NCI-H82 treated with DMSO at 0.1 percent for 48 hours (cell line): ENCODE measurements around the gene KIF1A.

Experiments
- DNase-seq: peaks from one replicate; lab custom pipeline; 2025; ENCODE audit not compliant: unreplicated experiment; lab: John Stamatoyannopoulos, UW

The KIF1A gene

DNA sequence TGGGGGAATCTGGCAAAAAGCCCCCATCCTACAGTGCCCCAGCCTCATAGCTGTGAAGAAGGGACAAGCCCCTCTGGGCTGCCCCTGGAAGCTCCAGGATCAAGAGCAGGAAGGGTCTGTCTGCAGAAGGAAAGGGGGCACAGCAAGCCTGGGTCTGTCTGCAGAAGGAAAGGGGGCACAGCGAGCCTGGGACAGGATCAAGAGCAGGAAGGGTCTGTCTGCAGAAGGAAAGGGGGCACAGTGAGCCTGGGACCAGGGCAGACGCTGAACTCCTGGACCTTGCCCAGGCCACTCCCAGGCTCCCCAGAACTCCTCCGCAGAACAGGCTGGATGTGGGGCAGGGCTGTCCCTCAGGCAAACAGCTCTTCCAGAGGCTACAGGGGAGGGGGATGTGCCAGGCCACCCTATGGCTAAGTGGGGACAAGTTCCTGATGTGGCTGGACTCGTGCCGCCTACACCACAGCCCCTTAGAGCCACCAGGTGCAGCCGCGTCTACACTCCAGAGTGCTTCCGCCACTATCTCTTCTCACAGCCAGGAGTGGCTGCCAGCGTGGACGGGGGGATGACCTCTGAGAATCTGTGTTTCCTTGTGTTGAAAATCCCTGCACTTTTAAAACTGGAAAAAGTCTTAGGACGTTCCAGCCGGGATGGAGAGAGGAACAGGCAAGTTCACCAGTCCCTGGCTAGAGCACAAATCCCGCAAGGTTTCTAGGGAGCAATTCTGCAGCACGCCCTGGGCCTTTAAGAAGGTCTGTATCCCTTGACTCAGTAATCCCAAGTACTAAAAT is 20.8 kb downstream of the KIF1A start:
- DNase-seq: no peak

DNA sequence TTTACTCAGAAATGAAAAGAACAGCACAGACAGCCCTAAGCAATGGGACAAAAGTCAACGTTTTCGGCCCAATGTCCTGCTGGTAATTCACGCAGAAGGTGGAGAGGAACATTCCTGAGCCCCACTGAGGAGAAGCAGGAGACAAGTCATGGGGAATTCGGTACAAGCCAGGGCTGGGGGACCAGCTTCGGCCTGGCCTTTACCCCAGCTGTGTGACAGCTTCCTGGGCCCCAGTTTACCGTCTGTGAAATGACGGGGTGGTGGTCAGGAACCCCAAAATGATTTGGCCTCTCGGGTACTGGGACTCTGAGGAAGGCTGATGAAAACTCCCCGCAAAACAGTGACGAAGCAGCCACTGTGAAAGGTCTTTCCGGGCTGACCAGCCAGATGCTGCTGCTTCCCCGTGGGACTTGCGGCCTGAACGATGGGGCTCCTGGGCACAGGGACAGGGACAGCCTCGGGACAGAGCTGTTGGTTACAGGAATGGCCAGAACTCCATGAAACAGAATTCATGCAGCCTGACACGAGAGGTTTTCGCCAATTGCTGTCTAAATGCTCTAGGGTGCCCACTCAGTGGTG is 21.6 kb downstream of the KIF1A start:
- DNase-seq: no peak

DNA sequence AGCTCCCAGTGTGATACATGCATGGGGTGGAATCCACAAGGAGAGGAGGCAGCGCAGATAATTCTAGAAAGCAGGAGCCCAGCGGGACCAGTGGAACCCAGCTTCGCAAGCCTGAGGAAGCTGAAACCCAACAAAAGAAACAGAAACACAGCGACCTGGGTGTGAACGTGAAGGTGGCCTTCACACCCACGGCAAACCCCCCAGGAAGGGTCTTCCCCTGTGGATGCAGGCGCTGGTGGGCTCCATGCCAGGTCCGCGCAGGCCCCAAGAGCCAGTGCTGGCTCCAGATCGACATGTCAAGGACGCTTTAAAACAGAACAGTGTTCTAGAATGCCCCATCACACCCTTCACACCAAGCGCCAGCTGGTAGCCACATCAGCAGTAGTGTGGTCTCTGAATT is 22.1 kb downstream of the KIF1A start:
- no peak for DNase-seq

DNA sequence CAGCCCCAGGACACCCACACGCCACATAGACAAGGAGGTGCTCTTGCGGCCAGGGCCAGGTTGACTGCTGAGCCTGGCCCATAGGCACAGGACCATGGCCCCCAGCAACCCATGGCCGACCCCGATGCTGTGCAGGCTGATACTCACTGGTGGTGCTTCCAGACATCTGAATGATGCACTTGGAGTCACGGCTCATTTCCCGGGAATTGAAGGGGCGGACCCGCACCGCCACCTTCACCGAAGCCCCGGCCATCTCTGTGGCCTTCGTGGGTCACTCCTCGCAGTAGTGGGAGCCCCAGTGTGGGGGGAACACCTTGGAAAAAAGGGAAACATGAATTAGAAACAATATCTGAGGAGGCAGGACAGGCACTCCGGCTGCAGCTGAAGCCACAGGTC is 22.5 kb downstream of the KIF1A start:
- no peak for DNase-seq

DNA sequence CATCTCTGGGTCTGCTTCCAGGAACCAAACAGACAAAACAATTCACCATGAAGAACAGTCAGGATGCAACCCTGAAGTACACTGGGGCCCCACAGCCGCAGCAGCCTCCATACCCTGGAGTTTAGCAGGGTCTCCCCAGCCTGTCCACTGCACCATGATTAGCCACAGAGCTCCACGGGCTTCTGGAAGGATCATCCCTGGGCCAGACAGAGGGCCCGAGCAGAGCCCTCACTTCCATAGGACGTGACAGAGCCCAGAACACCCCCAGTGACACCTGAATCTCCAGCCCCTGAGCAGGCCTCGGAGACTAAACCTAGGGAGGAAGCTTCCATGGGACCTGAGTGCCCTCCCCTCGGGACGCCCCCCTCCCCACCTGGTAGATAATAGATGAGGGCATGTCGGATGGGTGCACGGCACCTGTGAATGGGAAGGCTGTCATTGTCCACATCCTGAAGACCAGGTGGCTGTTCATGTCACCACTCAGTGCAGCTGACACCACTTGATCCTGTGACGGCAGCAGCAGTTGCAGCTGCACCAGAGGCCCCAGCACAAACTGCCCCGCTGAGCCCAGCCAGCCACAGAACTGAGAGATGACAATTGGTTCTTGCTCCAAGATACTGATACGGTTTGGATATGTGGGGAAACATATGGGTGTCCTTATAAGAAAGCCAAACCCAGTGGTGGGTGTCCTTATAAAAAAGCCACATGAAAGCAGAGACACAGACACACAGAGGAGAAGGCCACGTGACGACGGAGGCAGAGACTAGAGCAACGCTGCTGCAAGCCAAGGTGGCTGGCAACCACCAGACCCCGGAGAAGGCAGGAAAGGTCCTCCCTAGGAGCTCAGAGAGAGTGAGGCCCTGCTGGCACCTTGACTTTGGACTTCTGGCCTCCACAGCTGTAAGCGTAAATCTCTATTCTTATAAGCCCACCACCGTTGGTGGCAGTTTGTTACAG is 23.2 kb downstream of the KIF1A start:
- DNase-seq: no peak

DNA sequence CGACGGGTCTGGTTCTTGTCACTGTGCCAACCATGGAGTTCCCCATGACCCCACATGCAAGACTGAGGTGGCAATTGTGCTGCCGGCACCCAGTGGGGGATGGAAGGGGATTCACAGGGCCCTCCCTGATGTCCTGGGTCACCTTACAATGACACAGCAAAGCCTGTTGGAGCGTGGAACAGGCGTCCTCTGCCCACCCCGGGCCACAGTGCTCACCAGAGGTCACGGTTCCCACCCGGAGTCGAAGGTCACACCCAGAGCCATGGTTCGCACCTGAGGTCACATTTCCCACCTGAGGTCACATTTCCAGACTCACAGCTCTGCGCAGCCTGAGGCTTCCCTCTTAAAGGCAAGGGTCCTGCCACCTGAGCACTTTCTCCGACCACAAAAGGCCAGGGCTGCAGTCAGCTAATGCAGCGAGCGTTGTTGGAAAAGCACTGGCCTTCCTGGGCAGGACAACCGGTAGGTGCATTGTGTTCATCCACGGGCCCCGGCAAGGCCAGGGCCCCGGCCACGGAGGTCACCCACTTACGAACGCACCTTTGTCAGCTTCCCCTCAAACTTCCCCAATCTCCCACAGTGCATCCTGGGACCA is 24.0 kb downstream of the KIF1A start:
- no peak for DNase-seq

DNA sequence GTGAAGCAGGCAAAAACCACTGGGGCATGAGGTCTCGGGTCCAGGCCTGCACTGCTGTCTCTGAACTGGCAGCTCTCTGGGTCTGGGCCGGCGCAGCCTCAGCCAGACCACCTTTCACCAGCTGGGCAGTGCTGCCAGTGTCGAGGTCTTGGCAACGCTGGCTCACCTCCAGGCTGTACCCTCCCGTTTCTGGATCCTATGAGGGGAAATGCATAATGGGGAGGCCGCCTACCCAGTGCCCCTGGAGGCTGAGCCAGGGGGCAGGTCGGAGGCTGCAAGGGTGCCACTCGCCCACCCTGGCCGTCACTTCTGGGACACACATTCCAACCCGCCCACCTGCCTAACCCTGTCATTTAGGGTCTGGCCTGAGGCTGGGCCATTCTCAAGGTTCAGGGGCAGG is 24.6 kb downstream of the KIF1A start:
- no peak for DNase-seq

DNA sequence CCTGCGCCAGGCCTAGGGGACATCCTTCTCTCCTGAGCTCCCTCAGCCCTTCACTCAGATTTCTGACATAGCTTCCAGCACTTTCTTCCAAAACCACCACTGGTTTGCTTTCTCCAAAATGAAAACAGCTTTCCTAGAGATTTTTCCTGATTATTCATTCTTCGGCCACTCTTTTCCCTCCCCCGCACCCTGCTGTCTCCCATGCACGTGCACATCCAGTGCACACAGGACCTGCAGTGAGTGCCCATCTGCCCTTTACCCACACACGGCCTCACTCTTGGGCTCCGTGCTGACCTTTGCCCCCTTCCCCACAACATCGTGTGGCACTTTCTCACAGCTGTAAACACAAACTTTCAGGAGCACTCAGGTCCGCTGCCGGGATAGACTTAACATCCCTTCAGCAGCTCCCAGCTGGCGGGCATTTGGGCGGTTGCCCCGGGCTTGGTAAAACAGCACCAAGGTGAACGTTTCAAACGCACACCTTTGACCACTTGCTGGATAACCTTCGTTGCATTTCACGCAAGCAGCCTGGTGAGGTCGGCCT is 25.8 kb downstream of the KIF1A start:
- DNase-seq: no peak

DNA sequence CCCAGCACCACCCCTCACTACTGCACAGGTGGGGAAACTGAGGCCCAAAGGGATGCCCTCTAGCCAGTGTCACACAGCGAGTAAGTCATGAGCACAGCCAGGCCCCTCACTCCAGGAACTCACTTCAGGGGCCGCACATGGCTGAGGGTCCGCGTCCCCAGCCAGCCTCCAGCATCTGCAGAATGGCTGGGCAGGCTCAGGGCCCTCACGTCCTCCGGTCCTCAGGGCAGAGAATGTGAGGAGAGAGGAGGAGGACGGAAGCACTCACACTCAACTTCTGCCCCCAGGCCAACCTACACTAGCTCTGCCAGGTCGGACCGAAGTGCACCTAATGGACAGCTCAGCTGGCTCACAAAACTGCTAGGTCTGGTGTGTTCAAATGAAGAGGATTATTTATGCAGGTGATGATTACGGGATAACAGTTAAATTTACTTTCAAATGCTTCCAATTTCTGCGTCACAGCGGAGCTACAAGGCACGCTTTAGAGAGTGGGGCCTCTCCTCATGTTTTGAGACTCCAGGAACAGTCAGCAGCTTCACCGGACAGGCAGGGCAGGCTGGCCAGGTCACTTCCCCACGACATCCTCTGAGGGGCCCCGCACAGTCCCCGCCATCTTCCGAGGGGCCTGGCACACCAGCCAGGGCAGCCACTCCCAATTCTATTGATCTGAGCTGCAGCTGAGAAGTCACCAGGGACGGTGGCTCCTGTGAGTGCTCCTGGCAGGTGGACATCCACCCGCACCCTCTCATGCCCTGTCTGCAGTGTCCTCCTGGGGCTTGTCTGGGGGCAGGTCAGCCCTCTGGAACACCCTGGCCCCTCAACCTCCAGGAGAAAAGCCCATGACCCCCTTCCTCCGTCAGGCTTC is 26.5 kb downstream of the KIF1A start:
- no peak for DNase-seq

DNA sequence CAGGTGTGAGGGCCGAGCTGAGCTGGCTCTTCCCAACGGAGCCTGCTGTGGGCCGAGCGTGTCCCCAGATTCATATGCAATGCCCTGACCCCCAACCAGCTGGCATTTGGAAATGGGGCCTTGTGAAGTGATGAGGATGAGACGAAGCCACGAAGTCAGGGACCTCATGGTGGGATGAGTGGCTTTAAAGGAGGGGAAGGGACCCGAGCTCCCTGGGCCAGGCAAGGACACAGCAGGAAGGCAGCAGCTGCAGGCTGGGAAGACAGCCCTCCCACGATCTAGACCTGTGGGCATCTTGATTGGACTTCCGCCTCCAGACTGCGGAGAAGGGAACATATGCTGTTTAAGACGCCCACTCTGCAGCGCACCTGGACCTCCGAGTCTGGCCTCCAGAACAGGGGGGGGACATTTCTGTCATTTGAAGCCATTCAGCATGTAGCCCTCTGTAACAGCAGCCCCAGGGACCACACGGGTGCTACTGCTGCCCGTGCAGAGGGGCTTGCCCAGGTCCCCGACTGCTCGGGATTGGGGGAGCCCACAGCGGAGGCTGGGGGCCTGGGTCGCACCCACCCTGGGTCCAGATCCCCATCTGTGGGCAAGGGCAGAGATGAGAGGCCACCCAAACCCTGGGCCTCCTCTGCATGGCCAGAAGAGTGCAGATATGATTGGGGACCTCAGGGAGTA is 27.2 kb downstream of the KIF1A start:
- no peak for DNase-seq

DNA sequence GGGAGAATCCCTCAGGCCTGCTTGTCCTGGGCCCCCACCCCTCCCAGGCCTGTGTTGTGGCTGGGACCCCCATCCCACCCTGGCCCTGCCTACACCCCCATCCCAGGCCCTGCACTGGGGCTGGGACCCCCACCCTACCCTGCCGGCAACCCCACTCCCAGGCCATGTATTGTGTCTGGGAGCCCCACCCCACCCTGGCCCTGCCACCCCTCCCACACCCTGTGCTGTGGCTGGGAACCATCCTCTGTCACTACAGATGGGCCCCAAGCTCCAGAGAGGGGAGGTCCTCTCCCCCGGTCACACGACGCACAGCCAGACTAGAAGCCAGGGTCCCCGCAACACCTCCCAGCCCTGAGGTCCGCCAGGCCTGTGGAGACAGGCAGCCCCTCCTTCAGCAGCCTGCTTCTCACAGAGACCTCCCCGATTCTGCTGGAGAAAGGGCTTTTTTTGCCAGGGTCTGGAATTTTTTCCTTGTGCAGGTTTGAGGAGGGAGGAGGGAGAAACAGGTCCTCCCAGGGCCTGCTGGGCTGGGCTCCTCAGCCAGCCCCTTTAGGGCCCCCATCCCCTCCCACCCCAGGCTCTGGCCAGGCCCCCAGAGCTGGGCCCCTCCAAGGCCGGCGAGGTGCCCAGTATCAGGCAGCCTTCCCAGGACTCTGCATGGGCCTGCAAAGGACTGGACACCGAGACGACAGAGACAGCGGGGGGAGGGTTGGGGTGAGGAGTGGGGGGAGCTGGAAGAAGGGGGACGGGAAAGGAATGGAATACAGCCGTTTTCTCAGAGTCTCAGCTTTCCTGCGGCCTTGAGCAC is 28.0 kb downstream of the KIF1A start:
- no peak for DNase-seq

DNA sequence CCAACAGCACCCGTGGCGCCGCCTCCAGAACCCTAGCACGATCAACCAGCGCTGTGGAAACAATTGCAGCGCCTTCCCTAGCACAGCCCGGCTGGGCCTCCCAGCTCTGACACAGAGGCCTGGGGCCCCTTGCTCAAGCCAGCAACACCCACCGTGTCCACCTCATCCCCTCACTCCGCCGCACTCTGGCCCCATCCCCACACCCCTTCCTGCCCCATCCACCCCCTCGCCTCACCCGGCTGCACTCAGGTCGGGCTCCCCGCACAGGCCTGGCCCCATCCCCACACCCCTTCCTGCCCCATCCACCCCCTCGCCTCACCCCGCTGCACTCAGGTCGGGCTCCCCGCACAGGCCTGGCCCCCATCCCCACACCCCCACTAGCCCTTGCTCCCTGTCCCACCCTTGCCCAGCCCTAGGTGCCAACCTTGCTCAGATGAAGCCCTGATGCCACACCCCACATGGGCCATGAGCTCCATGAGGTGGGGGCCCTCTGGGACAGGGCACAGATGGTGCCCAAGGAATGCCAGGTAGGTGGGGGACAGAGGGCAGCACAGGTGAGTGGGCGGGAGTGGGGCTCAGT is 28.7 kb downstream of the KIF1A start:
- DNase-seq: no peak

DNA sequence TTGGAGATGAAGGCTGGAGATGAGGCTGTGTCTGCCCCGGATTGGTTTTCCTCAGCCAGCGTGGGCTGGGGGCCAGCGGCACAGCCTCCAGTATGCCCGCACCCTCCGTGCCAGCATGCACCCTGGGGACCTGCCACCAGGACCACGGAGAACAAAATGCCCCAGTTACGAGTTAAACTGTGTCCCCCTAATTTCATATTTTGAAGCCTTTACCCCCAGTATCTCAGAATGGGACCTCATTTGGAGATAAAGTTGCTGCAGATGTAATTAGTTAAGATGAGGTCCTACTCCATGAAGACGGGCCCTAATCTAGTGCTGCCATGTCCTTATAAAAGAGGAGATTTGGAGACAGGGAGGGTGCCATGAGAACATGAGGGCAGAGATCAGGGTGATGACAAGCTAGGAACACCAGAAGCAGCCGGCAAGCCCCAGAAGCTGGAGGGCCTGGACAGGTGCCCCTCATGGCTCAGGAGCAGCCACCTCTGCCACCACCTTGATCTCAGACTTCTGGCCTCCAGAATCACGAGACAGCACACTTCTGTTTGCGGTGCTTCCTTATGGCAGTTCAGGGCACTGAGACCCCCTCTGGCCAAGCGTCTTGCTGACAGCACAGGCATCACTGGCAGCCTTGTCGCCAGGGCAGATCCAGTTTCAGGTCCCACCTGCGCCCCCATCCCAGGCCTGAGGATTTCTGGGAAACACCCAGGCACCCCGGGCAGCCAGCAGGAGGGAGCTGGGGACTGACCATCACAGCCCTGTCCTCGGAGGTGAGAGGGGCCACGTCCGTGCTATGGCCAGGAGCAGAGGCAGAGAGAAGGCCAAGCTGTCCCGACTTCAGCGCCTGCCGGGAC is 29.4 kb downstream of the KIF1A start:
- no peak for DNase-seq

DNA sequence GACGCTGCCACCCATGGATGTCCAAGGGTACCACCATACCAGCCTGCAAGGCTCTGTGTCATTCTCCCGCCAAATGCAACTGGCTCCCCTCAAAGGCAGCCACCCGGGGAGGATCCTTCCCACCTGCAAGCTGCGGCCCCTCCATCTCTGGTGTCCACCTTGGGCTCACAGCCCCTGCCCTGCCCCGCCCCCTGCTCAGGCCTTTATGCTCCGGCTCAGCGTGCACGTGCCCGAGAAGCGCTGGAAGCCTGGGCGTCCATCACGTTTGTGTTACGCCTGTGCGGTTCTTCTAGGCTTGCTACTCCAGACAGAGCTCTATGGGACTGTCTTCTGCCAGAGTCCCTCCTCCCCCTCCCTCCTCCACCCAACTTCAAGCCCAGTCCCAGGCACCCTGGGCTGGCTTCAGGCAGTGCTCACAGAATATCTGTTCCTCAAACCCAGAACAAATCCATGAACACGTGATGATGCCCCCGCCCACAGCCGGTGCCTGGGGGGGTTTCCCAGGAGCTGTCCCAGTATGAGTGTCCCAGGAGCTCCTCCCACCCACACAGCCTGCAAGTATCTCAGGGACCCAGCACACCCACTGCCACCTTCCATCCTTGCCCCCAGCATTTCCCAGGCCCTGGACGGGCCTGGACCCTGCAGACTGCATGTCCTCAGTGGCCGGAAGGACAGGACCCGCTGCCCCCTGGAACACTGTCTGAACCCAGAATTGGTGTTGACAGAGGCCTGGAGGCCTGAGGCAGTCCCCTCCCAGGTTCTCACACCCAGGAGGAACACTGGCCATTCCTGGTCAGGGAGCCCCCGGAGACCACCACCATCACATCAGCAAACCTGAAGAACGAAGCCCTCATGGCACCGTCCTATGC is 30.3 kb downstream of the KIF1A start:
- DNase-seq: no peak

DNA sequence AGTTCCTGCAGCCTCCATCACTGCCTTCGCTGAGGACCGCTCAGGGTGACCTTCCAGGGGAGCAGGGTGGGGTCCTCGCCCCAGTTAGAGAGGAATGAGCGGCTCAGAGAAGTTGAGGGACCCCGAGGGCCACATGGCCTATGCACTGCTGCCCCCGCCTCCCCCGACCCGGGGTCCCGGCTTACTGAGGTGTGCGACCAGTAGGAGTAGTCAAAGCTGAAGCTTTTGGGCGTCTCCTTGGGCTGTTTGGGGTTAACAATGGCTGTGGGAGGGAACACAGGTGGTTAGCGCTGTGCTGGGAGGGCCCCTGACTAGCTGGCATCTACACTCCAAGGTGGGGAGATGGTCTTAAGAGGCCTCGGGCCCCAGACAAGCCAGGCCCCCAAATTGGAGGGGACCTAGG is 31.0 kb downstream of the KIF1A start:
- no peak for DNase-seq

DNA sequence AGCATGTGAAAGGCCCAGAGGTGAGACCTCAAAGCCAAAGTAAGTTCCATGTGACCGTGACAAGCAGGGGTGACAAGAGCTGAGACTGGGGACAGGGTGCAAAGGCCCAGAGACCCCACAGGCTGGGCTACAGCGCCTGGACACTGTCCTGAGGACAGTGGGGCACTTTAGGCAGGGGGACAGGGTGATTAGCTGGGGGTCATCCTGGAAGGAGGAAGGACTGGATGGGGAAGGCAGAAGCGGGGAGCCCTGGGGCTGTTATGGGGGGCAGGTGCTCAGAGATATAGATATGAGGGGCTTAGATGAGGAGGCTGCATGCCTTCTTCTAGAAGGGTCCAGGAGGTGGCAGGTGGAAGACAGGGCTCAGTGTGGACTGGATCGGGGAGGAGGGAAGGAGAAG is 31.5 kb downstream of the KIF1A start:
- DNase-seq: no peak
